Body of pancreas (tissue), 4 donors: ENCODE results near the gene ITK.

Experiments used
- POLR2A ChIP-seq, 3 donors: fragments of 450-650 bp; IDR thresholded peaks; one replicate each; pipeline ENCODE4 v1.6.1; 2016; ENCODE audit warnings: antibody characterized with exemption in 3 of 3, mild to moderate bottlenecking in 2 of 3
- TF ChIP-seq, protein P1 (sequence below), 7 experiments: fragments of 450-650 bp in 4 of 7; fragments of 200-600 bp in 3 of 7; sonication (generic) in 3 of 7; IDR thresholded peaks; one replicate each; pipeline ENCODE4 v1.5.1; 2016 to 2019; ENCODE audit warnings: antibody characterized with exemption in 7 of 7

DNA sequence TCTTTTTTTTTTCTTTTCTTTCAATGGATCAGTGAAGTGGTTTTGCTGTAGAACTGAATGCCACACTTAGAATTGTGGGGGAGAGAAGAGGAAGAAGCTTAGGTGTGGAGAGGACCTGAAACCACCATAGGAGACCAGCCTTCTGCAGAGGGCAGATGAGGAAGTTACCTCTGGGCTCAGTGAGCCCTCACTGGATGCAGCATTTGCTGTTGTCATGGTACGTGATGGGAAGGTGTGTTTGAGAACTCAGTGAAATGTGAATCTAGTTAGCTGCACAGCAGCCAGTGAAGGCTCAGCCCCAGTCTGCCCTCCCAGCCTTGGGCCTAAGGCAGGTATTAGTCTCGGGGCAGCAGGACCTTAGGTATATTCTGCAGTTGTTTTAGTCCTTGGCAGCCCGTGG lies 102.8 kb downstream of the ITK start:
- TF ChIP-seq POLR2A (IDR thresholded peaks at IDR 0.05) = no peak
- TF ChIP-seq, protein P1, sequence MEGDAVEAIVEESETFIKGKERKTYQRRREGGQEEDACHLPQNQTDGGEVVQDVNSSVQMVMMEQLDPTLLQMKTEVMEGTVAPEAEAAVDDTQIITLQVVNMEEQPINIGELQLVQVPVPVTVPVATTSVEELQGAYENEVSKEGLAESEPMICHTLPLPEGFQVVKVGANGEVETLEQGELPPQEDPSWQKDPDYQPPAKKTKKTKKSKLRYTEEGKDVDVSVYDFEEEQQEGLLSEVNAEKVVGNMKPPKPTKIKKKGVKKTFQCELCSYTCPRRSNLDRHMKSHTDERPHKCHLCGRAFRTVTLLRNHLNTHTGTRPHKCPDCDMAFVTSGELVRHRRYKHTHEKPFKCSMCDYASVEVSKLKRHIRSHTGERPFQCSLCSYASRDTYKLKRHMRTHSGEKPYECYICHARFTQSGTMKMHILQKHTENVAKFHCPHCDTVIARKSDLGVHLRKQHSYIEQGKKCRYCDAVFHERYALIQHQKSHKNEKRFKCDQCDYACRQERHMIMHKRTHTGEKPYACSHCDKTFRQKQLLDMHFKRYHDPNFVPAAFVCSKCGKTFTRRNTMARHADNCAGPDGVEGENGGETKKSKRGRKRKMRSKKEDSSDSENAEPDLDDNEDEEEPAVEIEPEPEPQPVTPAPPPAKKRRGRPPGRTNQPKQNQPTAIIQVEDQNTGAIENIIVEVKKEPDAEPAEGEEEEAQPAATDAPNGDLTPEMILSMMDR (IDR thresholded peaks at IDR 0.05) = no peak
